ENCODE data around the gene NXF2B. TPM values are rescaled to one million over a fixed set of nuclear protein-coding genes. Genes with fewer than 3 reads are reported as not detected.
A peak's percentile ranks its signal among the peaks of the same experiment; 100 is the strongest.

Gene NXF2B
- total RNA-seq, 1 donor from 2014 or later: 0.17 TPM

DNA sequence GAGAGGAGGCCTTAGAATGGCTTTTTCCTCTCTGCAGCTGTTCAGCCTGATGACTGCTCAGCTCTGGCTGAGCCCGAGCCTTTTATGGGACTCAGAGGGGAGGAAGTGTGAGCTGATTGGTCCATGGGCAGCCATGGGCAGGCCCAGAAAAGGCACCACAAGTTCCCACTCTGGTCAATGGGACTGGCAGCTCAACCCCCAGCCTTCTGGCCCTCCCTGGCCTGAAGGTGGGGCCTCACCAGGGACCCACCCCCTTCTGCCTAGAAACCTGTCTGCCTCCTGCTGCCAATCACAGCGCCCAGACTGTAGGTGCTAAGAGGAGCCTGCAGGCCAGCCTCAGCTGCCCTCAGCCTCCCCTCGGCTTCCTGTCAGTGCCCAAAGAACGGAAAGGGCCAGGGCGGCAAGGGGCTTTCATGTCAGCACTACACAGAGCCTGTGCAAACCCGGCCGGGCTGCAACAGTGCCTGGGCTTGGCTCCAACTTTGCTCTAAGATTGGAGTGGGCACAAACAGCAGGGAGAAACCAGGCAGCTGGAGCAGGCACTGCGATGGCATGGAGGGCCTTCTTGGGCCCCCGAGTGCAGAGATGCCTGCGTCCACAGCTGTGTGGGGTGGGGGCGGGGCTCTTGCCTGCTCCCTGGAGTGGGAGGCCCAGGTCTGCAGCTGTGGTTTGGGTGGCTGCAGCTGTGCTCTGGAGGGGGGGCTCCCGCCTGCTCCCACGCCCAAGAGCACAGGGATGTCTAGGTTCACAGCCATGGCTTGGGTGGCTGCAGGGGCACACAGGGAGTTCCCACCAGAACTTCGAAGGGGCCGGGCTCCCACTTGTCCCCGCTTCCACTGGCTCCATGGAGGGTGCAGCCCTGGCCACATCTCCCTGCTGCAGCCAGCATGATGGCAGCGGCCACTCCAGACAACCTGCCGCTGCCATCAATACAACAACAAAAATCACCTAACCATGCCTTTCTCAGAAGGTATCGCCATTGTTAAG, 100.2 kb downstream of the NXF2B start:
- TF ChIP-seq, protein P1, sequence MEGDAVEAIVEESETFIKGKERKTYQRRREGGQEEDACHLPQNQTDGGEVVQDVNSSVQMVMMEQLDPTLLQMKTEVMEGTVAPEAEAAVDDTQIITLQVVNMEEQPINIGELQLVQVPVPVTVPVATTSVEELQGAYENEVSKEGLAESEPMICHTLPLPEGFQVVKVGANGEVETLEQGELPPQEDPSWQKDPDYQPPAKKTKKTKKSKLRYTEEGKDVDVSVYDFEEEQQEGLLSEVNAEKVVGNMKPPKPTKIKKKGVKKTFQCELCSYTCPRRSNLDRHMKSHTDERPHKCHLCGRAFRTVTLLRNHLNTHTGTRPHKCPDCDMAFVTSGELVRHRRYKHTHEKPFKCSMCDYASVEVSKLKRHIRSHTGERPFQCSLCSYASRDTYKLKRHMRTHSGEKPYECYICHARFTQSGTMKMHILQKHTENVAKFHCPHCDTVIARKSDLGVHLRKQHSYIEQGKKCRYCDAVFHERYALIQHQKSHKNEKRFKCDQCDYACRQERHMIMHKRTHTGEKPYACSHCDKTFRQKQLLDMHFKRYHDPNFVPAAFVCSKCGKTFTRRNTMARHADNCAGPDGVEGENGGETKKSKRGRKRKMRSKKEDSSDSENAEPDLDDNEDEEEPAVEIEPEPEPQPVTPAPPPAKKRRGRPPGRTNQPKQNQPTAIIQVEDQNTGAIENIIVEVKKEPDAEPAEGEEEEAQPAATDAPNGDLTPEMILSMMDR (conservative IDR thresholded peaks at IDR 0.05): no peak
- Mint-ChIP-seq H3K27ac (no peak overlapping the region), H3K4me3 (no peak overlapping the region), H3K4me1 (ENCODE audit: unreplicated experiment) (no peaks in the 10 kb centered on the region), H3K36me3 (no peaks in the 10 kb centered on the region), H3K27me3 (no peaks in the 10 kb centered on the region), H3K9me3 (no peaks in the 10 kb centered on the region)
- peak; percentile 58 for DNase-seq (ENCODE audit: extremely low spot score, unreplicated experiment)

DNA sequence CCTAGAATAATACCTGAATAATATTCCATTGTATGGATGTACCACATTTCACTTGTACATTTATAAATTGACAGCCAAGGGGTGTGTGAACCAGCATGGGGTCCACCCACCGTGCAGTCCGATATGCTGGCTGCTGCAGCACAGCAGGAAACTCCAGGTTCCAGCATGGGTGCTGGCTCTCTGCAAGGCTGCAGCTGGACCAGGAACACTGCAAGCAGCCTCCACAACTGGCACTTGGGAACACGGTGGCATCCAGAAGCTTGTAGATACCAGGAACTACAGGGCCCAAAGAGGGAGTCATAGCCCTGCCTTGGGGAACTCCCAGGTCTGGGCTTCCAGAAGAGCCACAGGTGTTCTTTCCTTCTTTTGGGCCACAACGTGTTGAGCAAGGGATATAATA, 101.6 kb downstream of the NXF2B start:
- Mint-ChIP-seq H3K4me3 (no peak overlapping the region), H3K9me3 (no peaks in the 10 kb centered on the region), H3K36me3 (no peaks in the 10 kb centered on the region), H3K27ac (no peak overlapping the region), H3K4me1 (ENCODE audit: unreplicated experiment) (no peaks in the 10 kb centered on the region), H3K27me3 (no peaks in the 10 kb centered on the region)
- no peak for DNase-seq (ENCODE audit: extremely low spot score, unreplicated experiment)
- TF ChIP-seq, protein P1 (conservative IDR thresholded peaks at IDR 0.05): no peak

Other genes starting within 250 kb of the NXF2B start
- 0.52 TPM in 1 of 2 replicates, not detected in the other for gene TCP11X1, start 224.7 kb downstream of the NXF2B start, total RNA-seq (ENCODE audit: low replicate concordance)
- not detected in 2 replicates for gene NXF2, start 192.8 kb downstream of the NXF2B start, total RNA-seq (ENCODE audit: low replicate concordance)
- gene TCP11X2, start 31.8 kb upstream of the NXF2B start, total RNA-seq (ENCODE audit: low replicate concordance): not detected in 2 replicates
- gene TMSB15A, start 76.7 kb upstream of the NXF2B start, total RNA-seq (ENCODE audit: low replicate concordance): 13.2 and 109 TPM in 2 replicates
- 11.4 and 16.0 TPM in 2 replicates for gene ARMCX5, start 159.5 kb upstream of the NXF2B start, total RNA-seq (ENCODE audit: low replicate concordance)
- gene GPRASP1, start 211.5 kb upstream of the NXF2B start, total RNA-seq (ENCODE audit: low replicate concordance): 2.8 and 8.3 TPM in 2 replicates